GM18505 (cell line): Measurements from ENCODE around the gene TEC.

ENCODE experiments used
- ATAC-seq: cut with Tn5 transposase; IDR thresholded peaks from one replicate; pipeline ENCODE4 v1.9.1; 2021; ENCODE audit not compliant: unreplicated experiment
- POLR2A ChIP-seq: IDR thresholded peaks from 4 replicates; pipeline ENCODE4 v1.6.1; 2011; ENCODE audit warnings: borderline replicate concordance; ENCODE audit not compliant: insufficient read depth, insufficient read length; ENCODE audit errors: extremely low read depth

The TEC gene

GRCh38 chr4:48275686-48276085, 6.0 kb upstream of the TEC start:
- ATAC-seq: no peak

DNA sequence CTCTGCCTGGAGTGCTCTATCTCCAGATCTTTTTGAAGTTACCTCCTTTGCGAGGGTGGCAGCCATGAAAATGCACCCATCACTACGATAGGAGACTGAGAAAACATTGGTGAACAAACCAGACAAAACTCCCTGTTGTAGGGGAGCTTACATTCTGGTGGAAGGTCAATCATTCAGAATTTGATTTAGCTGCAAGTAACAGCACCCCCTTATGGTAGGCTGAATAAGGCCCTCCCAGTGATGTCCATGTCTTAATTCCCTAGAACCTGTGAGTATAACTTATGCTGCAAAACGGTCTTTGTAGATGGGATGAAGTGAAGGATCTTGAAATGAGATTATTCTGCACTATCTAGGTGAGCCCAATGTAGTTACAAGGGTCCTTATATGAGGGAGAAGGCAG, 5.6 kb upstream of the TEC start:
- no peak for TF ChIP-seq POLR2A
- ATAC-seq: no peak

More at GRCh38 chr4:48275686-48276085, 6.0 kb upstream of the TEC start:
- TF ChIP-seq POLR2A: no peak

GRCh38 chr4:48271626-48272025, 2.0 kb upstream of the TEC start:
- ATAC-seq: no peak
- TF ChIP-seq POLR2A: no peak

GRCh38 chr4:48270951-48271473, 1.4 kb upstream of the TEC start:
- no peak for TF ChIP-seq POLR2A
- ATAC-seq: no peak

- no peak for TF ChIP-seq POLR2A
- ATAC-seq: no peak
Observed at GRCh38 chr4:48270523-48270897, 872 bp upstream of the TEC start.

DNA sequence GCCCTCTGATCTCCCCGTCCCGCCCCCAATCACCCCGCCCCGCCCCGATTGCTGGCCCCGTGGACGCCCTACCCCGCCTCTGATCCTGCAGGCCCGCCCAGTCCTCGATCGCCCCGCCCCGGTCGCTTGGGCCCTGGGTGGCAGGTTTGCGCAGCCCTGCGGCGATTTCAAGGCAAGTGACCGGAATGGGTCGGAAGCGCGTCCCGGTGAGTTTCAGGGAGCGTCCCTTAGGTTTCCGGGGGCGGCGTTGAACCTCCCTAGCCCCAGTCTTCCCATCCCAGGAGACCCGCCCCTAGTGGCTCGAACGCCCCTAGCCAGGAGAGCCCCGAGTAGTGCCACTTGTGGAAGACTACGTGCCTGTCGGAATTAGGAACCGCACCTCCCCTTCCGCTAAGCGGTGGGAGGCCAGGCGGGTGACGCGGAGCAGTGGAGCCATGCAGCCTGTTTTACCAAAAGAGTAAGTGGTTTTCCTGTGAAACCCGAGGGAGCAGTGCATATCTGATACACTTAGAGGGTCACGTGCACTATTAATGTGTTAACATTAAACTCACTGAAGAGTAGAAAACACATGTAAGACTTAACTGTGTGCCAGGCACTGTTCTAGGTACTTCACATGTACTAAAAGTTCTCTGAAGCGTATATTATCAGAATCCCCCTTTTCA, 354 bp upstream of the TEC start:
- TF ChIP-seq POLR2A: peak; percentile 68
- peak; percentile 78 for ATAC-seq

- ATAC-seq: no peak
- no peak for TF ChIP-seq POLR2A
Observed at GRCh38 chr4:48267574-48267973, 2.1 kb downstream of the TEC start.

DNA sequence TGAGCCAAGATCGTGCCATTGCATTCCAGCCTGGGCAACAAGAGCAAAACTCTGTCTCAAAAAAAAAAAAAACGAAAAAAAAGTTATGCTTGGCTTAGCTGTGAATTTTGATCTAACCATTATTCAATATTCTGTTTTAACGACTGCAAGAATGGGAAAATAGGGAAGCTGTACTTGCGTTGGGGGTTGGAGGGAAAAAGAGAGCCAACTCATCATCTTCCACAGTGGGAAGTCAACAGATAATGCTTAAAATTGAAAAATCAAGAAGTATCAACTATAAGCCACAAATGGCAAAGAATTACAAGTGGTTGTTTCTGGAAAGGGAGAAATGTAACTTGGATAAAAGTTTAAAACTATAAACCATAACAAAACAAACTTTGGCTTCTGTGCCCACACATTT, 2.9 kb downstream of the TEC start:
- no peak for TF ChIP-seq POLR2A
- no peak for ATAC-seq

- TF ChIP-seq POLR2A: no peak
- ATAC-seq: no peak
Observed at GRCh38 chr4:48262926-48263325, 6.7 kb downstream of the TEC start.

DNA sequence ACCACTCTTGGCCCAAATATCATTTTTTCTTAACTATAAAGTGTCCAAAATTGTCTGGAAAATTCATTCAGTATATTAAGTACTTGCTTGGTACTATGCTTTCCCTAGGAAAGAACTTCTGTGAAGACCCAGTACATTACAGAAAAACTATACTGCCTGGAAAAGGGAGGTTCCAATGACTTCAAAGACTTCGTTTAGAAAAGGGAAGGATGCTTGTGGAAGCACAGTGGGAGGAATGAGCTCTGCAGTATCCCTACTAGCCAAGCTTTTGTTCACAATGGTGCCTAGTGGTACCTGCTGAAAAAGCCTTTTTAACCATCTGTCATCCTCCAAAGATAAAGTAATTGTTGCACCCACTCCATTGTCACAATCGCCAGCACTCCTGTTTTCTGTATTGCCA, 7.2 kb downstream of the TEC start:
- ATAC-seq: no peak
- no peak for TF ChIP-seq POLR2A

DNA sequence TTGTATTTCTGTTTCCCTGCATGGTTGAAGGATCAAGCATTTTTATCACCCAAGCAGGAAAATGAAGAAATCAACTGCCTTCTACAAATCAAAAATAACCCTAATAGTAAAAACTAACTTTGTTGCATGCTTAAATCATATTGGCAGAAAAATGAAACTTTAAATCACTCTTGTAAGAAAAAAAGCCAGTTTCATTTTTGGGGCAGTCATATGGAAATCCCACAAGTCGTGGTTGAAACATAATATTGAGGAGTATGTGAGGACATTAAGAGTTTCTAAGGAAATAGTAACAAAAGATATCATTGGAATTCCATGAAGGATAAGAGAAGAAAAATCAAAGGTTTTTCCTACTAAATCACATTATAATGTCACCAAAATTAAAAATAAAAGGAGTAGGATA, 8.4 kb downstream of the TEC start:
- ATAC-seq: no peak
- TF ChIP-seq POLR2A: no peak

DNA sequence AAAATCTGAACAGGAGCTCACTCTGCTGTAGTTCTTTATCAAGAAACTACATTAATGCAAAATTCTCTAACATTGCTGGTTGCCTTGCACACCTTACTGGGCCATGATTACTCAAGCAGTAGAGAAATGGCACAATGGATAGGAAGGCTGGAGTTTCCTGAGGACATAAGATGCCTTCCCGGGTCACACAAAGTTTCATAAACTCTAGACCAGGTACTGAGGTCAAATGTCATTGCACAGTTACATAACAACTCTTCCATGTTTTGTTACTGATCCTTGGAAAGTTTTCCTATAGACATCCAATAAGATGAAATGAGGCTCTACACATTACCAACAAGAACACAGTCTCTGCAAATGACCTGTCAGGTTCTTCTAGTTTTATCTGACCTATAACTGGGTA, 9.9 kb downstream of the TEC start:
- TF ChIP-seq POLR2A: no peak
- ATAC-seq: no peak

DNA sequence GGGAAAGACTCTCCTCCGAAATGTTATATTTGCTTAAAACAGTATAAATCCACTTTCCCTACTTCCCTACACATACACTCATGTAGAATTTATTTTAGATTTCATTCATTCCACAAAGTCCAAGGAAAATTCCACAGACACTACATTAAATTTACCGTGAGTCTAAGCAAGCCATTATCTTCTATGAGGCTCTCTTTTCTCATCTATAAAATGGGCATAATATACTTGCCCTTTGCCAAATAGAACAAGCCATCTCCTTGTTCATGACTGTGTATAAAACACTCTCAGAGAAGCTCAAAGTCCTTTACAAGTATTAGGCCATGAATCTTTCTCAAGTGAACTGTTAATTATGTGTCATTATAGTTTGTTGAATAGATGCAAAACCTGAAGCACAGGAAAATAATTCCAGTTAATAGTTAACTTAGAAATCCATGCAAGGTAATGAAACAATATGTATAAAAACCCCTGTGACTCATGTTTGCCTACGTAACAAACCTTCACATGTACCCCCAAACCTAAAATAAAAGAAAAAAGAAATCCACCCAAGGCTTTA, 10.7 kb downstream of the TEC start:
- no peak for ATAC-seq
- no peak for TF ChIP-seq POLR2A

- no peak for TF ChIP-seq POLR2A
- ATAC-seq: no peak
Observed at GRCh38 chr4:48255959-48256342, 13.7 kb downstream of the TEC start.
